Mesenchymal stem cell (in vitro differentiated cells and primary cell): ENCODE measurements around the gene ANKRD16.
"Not testable (repeated sequence)": the region's sequence is repeated elsewhere in the genome, so short reads cannot be mapped to it uniquely, and the experiment has no call there.

ENCODE experiments used
- DNase-seq: peaks from one replicate; pipeline ENCODE4 v3.0.0-alpha.2; 2013
- H2AFZ ChIP-seq: one replicate; pipeline ENCODE4 v1.6.1; 2013; ENCODE audit warnings: low read depth, mild to moderate bottlenecking, control low read depth, inconsistent platforms, low read length, moderate library complexity
- H2AK5ac ChIP-seq: 2 replicates; pipeline ENCODE4 v1.6.1; 2013; ENCODE audit warnings: low read length, moderate library complexity, mild to moderate bottlenecking, inconsistent platforms; ENCODE audit not compliant: severe bottlenecking
- H2BK120ac ChIP-seq: one replicate; pipeline ENCODE4 v1.6.1; 2013; ENCODE audit warnings: low read depth, mild to moderate bottlenecking, inconsistent platforms, low read length, moderate library complexity
- H2BK12ac ChIP-seq, 2 experiments: one replicate each; pipeline ENCODE4 v1.6.1; 2013; ENCODE audit warnings: inconsistent platforms in 2 of 2, low read length in 2 of 2, mild to moderate bottlenecking in 2 of 2, moderate library complexity in 2 of 2, control low read depth in 1 of 2
- H2BK15ac ChIP-seq: one replicate; pipeline ENCODE4 v1.6.1; 2013; ENCODE audit warnings: mild to moderate bottlenecking, low read depth, inconsistent platforms; ENCODE audit not compliant: poor library complexity, severe bottlenecking
- H2BK5ac ChIP-seq: 2 replicates; pipeline ENCODE4 v1.6.1; 2013; ENCODE audit warnings: low read depth, mild to moderate bottlenecking, low read length, control low read depth, inconsistent platforms; ENCODE audit not compliant: poor library complexity, severe bottlenecking
- H3K14ac ChIP-seq, 2 experiments: one replicate each; pipeline ENCODE4 v1.6.1; 2013; ENCODE audit warnings: inconsistent platforms in 2 of 2, low read length in 2 of 2, control low read depth in 1 of 2, mild to moderate bottlenecking in 1 of 2, moderate library complexity in 1 of 2
- H3K18ac ChIP-seq, 2 experiments: one replicate each; pipeline ENCODE4 v1.6.1; 2013; ENCODE audit warnings: inconsistent platforms in 2 of 2, low read length in 2 of 2, control low read depth in 1 of 2, low read depth in 1 of 2, mild to moderate bottlenecking in 1 of 2
- H3K23ac ChIP-seq, 2 experiments: one replicate each; pipeline ENCODE4 v1.6.1; 2013; ENCODE audit warnings: inconsistent platforms in 2 of 2, low read length in 2 of 2, mild to moderate bottlenecking in 2 of 2, moderate library complexity in 2 of 2, control low read depth in 1 of 2
- H3K27ac ChIP-seq: 2 replicates; pipeline ENCODE4 v1.5.1; 2013; ENCODE audit warnings: mild to moderate bottlenecking, moderate library complexity, low read length, control low read depth, inconsistent platforms; ENCODE audit not compliant: poor library complexity, severe bottlenecking
- H3K27me3 ChIP-seq, 2 experiments: 2 replicates each; pipeline versions ENCODE4 v1.6.1 to v1.7.0; 2013; ENCODE audit warnings: low read length in 2 of 2, mild to moderate bottlenecking in 2 of 2, moderate library complexity in 2 of 2, control low read depth in 1 of 2, inconsistent platforms in 1 of 2; ENCODE audit not compliant: control insufficient read depth in 1 of 2, insufficient read depth in 1 of 2
- H3K36me3 ChIP-seq, 2 experiments: 2 replicates each; pipeline versions ENCODE4 v1.6.1 to v1.7.0; 2013; ENCODE audit warnings: low read length in 2 of 2, control low read depth in 1 of 2, inconsistent platforms in 1 of 2, low read depth in 1 of 2, mild to moderate bottlenecking in 1 of 2; ENCODE audit not compliant: insufficient read depth in 2 of 2, control insufficient read depth in 1 of 2
- H3K4ac ChIP-seq, 2 experiments: one replicate each; pipeline ENCODE4 v1.6.1; 2013; ENCODE audit warnings: inconsistent platforms in 2 of 2, low read length in 2 of 2, mild to moderate bottlenecking in 2 of 2, moderate library complexity in 2 of 2, control low read depth in 1 of 2, low read depth in 1 of 2
- H3K4me1 ChIP-seq: 2 replicates; pipeline ENCODE4 v1.6.1; 2013; ENCODE audit warnings: low read depth, low read length, control low read depth; ENCODE audit not compliant: control insufficient read depth, insufficient read depth
- H3K4me2 ChIP-seq: 2 replicates; pipeline ENCODE4 v1.6.1; 2013; ENCODE audit warnings: low read length, mild to moderate bottlenecking, inconsistent platforms; ENCODE audit not compliant: poor library complexity, severe bottlenecking
- H3K4me3 ChIP-seq, 2 experiments: 2 replicates each; pipeline versions ENCODE4 v1.5.1 to v1.7.0; 2013; ENCODE audit warnings: low read length in 2 of 2, mild to moderate bottlenecking in 2 of 2, control low read depth in 1 of 2, low read depth in 1 of 2; ENCODE audit not compliant: insufficient read depth in 1 of 2
- H3K79me1 ChIP-seq: replicated peaks from 2 replicates; pipeline ENCODE4 v1.6.1; 2013; ENCODE audit warnings: mild to moderate bottlenecking, control low read depth, low read length, inconsistent platforms; ENCODE audit not compliant: poor library complexity, severe bottlenecking
- H3K9ac ChIP-seq: 2 replicates; pipeline ENCODE4 v1.7.0; 2013; ENCODE audit warnings: mild to moderate bottlenecking, low read length, moderate library complexity
- H3K9me3 ChIP-seq: 2 replicates; pipeline ENCODE4 v1.7.0; 2013; ENCODE audit warnings: mild to moderate bottlenecking, low read length; ENCODE audit not compliant: control insufficient read depth
- H4K8ac ChIP-seq: one replicate; pipeline ENCODE4 v1.6.1; 2013; ENCODE audit warnings: inconsistent platforms, mild to moderate bottlenecking, low read length, moderate library complexity
- H4K91ac ChIP-seq: one replicate; pipeline ENCODE4 v1.6.1; 2013; ENCODE audit warnings: mild to moderate bottlenecking, low read length, inconsistent platforms
- WGBS: methylation state at CpG from one replicate; pipeline ENCODE4 v1.1.7; 2013; ENCODE audit warnings: mixed read lengths; 5-methylcytosine and 5-hydroxymethylcytosine counted together

Gene ANKRD16

DNA sequence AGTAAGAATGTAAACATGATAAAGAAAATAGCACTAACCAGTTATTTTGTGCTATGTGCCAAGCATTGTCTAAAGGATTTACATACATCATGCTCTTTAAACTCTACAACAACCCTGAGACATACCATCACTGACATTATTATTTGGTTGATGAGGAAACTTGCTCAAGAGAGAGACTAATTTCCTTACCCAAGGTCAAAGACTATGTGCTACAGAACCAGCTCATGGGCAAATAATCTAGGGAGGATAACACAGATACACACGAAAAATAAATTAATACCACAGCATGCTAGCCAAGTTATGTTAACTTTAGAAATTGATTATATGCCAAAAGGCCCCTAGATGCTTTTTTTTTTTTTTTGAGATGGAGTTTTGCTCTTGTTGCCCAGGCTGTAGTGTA is 2.7 kb downstream of the ANKRD16 start:
- no peak overlapping the region for H4K91ac ChIP-seq
- H3K36me3 ChIP-seq: peaks cover 20 to 51% of the 10 kb centered on the region in 2 experiments
- no peak for DNase-seq
- no peak overlapping the region for H3K9ac ChIP-seq
- no peak overlapping the region for H2AFZ ChIP-seq
- H2BK120ac ChIP-seq: no peak overlapping the region
- H3K4me2 ChIP-seq: no peak overlapping the region
- no peak overlapping the region for H3K14ac ChIP-seq
- no peak overlapping the region for H4K8ac ChIP-seq
- no peak overlapping the region for H2BK12ac ChIP-seq
- H3K23ac ChIP-seq: no peak overlapping the region
- peaks cover 23% of the 10 kb centered on the region for H3K4me1 ChIP-seq
- no peak overlapping the region for H2BK15ac ChIP-seq
- no CpG with 5 or more reads among the region's 1 CpG for WGBS
- H3K27me3 ChIP-seq: no peaks in the 10 kb centered on the region
- H3K9me3 ChIP-seq: no peaks in the 10 kb centered on the region
- no peak overlapping the region for H3K4ac ChIP-seq
- H3K4me3 ChIP-seq: no peak overlapping the region
- H3K27ac ChIP-seq: no peak overlapping the region
- H2AK5ac ChIP-seq: no peak overlapping the region
- H3K79me1 ChIP-seq: peaks cover 13% of the 10 kb centered on the region
- H2BK5ac ChIP-seq: no peak overlapping the region
- H3K18ac ChIP-seq: no peak overlapping the region

DNA sequence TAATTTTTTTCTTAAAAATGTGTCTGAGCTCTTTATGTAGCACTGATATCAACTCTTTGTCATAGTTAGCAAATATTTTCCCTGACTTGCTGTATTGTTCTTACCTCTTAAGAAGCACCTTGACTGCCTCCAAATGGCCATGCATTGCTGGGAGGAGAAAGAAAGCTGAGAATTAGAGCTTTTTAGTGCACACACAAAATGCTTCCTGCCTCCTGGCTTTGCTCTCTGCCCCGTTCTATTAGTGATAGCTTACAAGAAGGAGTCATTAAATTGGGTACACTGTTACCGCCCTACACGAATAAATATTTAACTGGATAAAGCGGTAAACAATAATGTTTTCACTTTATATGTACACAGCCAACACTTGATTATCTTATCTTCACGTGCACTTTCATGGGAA is 4.1 kb downstream of the ANKRD16 start:
- Histone ChIP-seq H3K4me3 (no peak overlapping the region), H2AK5ac (no peak overlapping the region), H3K27me3 (no peaks in the 10 kb centered on the region), H3K18ac (no peak overlapping the region), H3K36me3 (peaks cover 24 to 58% of the 10 kb centered on the region in 2 experiments), H4K8ac (no peak overlapping the region), H3K23ac (no peak overlapping the region), H3K14ac (no peak overlapping the region), H3K4me2 (no peak overlapping the region), H2BK120ac (no peak overlapping the region), H2BK5ac (no peak overlapping the region), H4K91ac (no peak overlapping the region), H3K27ac (no peak overlapping the region), H3K4ac (no peak overlapping the region), H3K4me1 (peaks cover 15% of the 10 kb centered on the region), H2BK15ac (no peak overlapping the region), H2AFZ (no peak overlapping the region), H2BK12ac (no peak overlapping the region), H3K9me3 (no peaks in the 10 kb centered on the region), H3K79me1 (peaks cover 13% of the 10 kb centered on the region), H3K9ac (no peak overlapping the region)
- WGBS: 97% methylated on average over 5 of the region's 5 CpGs
- no peak for DNase-seq

DNA sequence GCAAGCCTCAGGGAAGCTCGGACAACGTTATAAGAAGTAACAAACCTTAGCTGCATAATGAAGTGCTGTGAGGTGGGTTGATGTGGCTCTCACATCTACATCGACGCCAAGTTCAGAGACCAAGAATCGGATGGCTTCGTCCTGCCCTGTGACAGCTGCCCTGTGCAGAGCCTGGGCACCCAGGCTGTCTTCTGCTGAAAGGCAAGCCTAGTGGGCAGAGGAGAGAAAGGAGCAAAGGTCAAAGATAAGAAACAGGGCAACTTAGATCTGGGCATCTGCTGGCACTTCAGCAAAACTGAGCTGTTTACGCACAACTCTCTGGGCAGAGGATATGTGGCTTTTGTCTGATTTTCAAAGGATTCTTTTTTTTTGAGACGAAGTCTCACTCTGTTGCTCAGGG is 6.7 kb downstream of the ANKRD16 start:
- DNase-seq: no peak
- Histone ChIP-seq H3K23ac (no peak overlapping the region), H3K4me2 (no peak overlapping the region), H3K4ac (no peak overlapping the region), H3K14ac (no peak overlapping the region), H2BK15ac (no peak overlapping the region), H2BK12ac (no peak overlapping the region), H3K27ac (no peak overlapping the region), H3K36me3 (peaks cover 30 to 79% of the 10 kb centered on the region in 2 experiments), H4K8ac (no peak overlapping the region), H3K79me1 (peaks cover 7% of the 10 kb centered on the region), H3K9ac (no peak overlapping the region), H2AK5ac (no peak overlapping the region), H2BK120ac (no peak overlapping the region), H3K4me3 (no peak overlapping the region), H4K91ac (no peak overlapping the region), H2AFZ (no peak overlapping the region), H3K4me1 (peaks cover 4% of the 10 kb centered on the region), H2BK5ac (no peak overlapping the region), H3K9me3 (no peaks in the 10 kb centered on the region), H3K18ac (no peak overlapping the region), H3K27me3 (no peaks in the 10 kb centered on the region)
- WGBS: 97% methylated on average over 7 of the region's 8 CpGs

DNA sequence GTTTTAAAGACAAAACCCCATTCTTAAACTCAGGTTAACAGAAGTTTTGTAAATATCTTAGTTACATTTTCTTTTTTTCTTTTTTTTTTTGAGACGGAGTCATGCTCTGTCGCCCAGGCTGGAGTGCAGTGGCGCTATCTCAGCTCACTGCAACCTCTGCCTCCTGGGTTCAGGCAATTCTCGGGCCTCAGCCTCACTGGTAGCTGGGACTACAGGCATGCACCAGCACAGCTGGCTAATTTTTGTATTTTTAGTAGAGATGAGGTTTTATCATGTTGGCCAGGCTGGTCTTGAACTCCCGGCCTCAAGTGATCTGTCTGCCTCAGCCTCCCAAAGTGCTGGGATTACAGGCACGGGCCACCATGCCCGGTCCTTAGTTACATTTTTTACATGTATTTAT is 12.7 kb downstream of the ANKRD16 start:
- not testable (repeated sequence) for H3K4me1 ChIP-seq, H2BK5ac ChIP-seq, H4K91ac ChIP-seq, DNase-seq, H3K9me3 ChIP-seq, H2BK120ac ChIP-seq, H2AFZ ChIP-seq, H3K79me1 ChIP-seq, H3K14ac ChIP-seq, H2BK12ac ChIP-seq, H3K18ac ChIP-seq, H3K4me2 ChIP-seq, H2BK15ac ChIP-seq, H3K27me3 ChIP-seq, H3K23ac ChIP-seq, H4K8ac ChIP-seq, H3K4ac ChIP-seq, H3K27ac ChIP-seq, H2AK5ac ChIP-seq, H3K4me3 ChIP-seq
- WGBS: 98% methylated on average over 4 of the region's 7 CpGs
- Histone ChIP-seq H3K9ac (peak overlapping the region; percentile 74), H3K36me3 (peaks cover 23 to 50% of the 10 kb centered on the region in 2 experiments)
